H1 (cell line): ENCODE results near the gene PTPN21.

Experiments
- CHD1 ChIP-seq: IDR thresholded peaks from 2 replicates; pipeline ENCODE4 v1.6.1; 2012; ENCODE audit warnings: low read depth, low read length, improper control_type of control experiment
- MAFK ChIP-seq: IDR thresholded peaks from 2 replicates; pipeline ENCODE4 v1.6.1; 2012; ENCODE audit warnings: low read depth, mild to moderate bottlenecking, improper control_type of control experiment, low read length
- RFX5 ChIP-seq: IDR thresholded peaks from 2 replicates; pipeline ENCODE4 v1.6.1; 2011; ENCODE audit warnings: low read depth, low read length, improper control_type of control experiment, borderline replicate concordance
- ZNF274 ChIP-seq: IDR thresholded peaks from 2 replicates; pipeline ENCODE4 v1.7.0; 2012; ENCODE audit warnings: low read length, borderline replicate concordance; ENCODE audit errors: extremely low read depth
- TF ChIP-seq, protein P1 (sequence below), 3 experiments: IDR thresholded peaks; 1 replicate in 2 of 3; 2 replicates in 1 of 3; pipeline versions ENCODE4 v1.5.1 to v1.6.1; 2011; ENCODE audit warnings: low read length in 3 of 3, mild to moderate bottlenecking in 3 of 3, inconsistent platforms in 2 of 3, low read depth in 1 of 3, moderate library complexity in 1 of 3; ENCODE audit not compliant: insufficient read depth in 1 of 3; ENCODE audit errors: control extremely low read depth in 1 of 3
- TF ChIP-seq, protein P2 (sequence below): IDR thresholded peaks from 2 replicates; pipeline ENCODE4 v1.6.1; 2012; ENCODE audit warnings: low read length, inconsistent platforms

DNA sequence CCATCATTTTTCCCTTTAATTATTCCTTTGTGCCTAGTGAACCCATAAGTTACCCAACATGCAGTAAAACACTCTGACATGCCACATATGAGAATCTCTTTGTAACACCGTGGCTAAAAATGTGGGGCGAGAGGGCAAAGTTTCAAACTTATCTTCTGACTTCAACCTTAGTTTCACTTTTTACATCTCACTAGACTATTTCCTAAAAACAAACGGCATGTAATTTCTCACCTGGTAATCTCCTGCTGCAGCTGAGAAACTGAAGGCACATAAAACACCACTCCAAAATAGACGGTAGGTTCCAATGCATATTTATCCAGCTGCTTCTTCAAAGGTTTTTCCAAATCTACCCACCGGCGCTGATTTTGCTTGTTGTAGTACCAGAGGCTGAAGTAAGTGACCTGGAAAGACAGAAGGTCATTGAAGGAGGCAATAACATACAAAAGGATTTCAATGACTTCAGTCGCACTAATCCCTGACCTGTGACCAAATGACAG lies 37.9 kb downstream of the PTPN21 start:
- TF ChIP-seq, protein P1, sequence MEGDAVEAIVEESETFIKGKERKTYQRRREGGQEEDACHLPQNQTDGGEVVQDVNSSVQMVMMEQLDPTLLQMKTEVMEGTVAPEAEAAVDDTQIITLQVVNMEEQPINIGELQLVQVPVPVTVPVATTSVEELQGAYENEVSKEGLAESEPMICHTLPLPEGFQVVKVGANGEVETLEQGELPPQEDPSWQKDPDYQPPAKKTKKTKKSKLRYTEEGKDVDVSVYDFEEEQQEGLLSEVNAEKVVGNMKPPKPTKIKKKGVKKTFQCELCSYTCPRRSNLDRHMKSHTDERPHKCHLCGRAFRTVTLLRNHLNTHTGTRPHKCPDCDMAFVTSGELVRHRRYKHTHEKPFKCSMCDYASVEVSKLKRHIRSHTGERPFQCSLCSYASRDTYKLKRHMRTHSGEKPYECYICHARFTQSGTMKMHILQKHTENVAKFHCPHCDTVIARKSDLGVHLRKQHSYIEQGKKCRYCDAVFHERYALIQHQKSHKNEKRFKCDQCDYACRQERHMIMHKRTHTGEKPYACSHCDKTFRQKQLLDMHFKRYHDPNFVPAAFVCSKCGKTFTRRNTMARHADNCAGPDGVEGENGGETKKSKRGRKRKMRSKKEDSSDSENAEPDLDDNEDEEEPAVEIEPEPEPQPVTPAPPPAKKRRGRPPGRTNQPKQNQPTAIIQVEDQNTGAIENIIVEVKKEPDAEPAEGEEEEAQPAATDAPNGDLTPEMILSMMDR (IDR thresholded peaks at IDR 0.05; ENCODE audit: control extremely low read depth in 1 of 3, insufficient read depth in 1 of 3, low read depth in 1 of 3, low read length in 3 of 3) = no peak
- TF ChIP-seq MAFK = no peak
- TF ChIP-seq RFX5 = no peak
- TF ChIP-seq ZNF274 = no peak
- no peak for TF ChIP-seq CHD1
- TF ChIP-seq, protein P2, sequence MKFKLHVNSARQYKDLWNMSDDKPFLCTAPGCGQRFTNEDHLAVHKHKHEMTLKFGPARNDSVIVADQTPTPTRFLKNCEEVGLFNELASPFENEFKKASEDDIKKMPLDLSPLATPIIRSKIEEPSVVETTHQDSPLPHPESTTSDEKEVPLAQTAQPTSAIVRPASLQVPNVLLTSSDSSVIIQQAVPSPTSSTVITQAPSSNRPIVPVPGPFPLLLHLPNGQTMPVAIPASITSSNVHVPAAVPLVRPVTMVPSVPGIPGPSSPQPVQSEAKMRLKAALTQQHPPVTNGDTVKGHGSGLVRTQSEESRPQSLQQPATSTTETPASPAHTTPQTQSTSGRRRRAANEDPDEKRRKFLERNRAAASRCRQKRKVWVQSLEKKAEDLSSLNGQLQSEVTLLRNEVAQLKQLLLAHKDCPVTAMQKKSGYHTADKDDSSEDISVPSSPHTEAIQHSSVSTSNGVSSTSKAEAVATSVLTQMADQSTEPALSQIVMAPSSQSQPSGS = no peak
